A172 (cell line): ENCODE results near the gene SMPDL3A. TPM values are rescaled to one million over a fixed set of nuclear protein-coding genes. Genes with fewer than 3 reads are reported as not detected.
"Not testable (repeated sequence)": the region's sequence is repeated elsewhere in the genome, so short reads cannot be mapped to it uniquely, and the experiment has no call there.

Experiments used
- DNase-seq: peaks from one replicate; pipeline ENCODE4 v3.0.0-alpha.2; 2015; ENCODE audit warnings: low spot score
- total RNA-seq: library from RNA; depleted of rRNA; stranded (reverse); fragments of >200 nt; shearing (Covaris generic); gene quantifications from 2 replicates; pipeline ENCODE4 v1.2.3, GENCODE V29; 2014; rRNA removed

SMPDL3A gene
- total RNA-seq: 5.3 and 6.3 TPM in 2 replicates

GRCh38 chr6:122789182-122790027, at the start of gene SMPDL3A:
TSS of gene SMPDL3A (plus strand) at chr6:122789258. CDS start at chr6:122789347, 89 bp downstream.
- DNase-seq: peak; percentile 65

- DNase-seq: no peak
Observed at GRCh38 chr6:122740091-122740490, 49.0 kb upstream of the SMPDL3A start.

GRCh38 chr6:122740936-122741335, 48.1 kb upstream of the SMPDL3A start:
- DNase-seq: no peak

- not testable (repeated sequence) for DNase-seq
Observed at GRCh38 chr6:122744247-122744646, 44.8 kb upstream of the SMPDL3A start.

- DNase-seq: not testable (repeated sequence)
Observed at GRCh38 chr6:122744856-122745255, 44.2 kb upstream of the SMPDL3A start.

GRCh38 chr6:122746688-122747087, 42.4 kb upstream of the SMPDL3A start:
- no peak for DNase-seq

- no peak for DNase-seq
Observed at GRCh38 chr6:122747573-122747972, 41.5 kb upstream of the SMPDL3A start.

- not testable (repeated sequence) for DNase-seq
Observed at GRCh38 chr6:122748945-122749344, 40.1 kb upstream of the SMPDL3A start.

GRCh38 chr6:122749451-122750050, 39.5 kb upstream of the SMPDL3A start:
- DNase-seq: no peak

- no peak for DNase-seq
Observed at GRCh38 chr6:122751326-122751725, 37.7 kb upstream of the SMPDL3A start.

GRCh38 chr6:122752459-122752858, 36.6 kb upstream of the SMPDL3A start:
- DNase-seq: no peak

GRCh38 chr6:122753000-122753687, 35.9 kb upstream of the SMPDL3A start:
- no peak for DNase-seq

GRCh38 chr6:122753688-122754056, 35.4 kb upstream of the SMPDL3A start:
- peak; percentile 4 for DNase-seq

- no peak for DNase-seq
Observed at GRCh38 chr6:122754191-122754731, 34.8 kb upstream of the SMPDL3A start.

- DNase-seq: no peak
Observed at GRCh38 chr6:122755901-122756300, 33.2 kb upstream of the SMPDL3A start.

GRCh38 chr6:122758927-122759334, 30.1 kb upstream of the SMPDL3A start:
- DNase-seq: no peak

GRCh38 chr6:122760330-122760729, 28.7 kb upstream of the SMPDL3A start:
- DNase-seq: no peak

GRCh38 chr6:122766256-122766655, 22.8 kb upstream of the SMPDL3A start:
- no peak for DNase-seq

GRCh38 chr6:122770835-122771601, 18.0 kb upstream of the SMPDL3A start:
- DNase-seq: no peak

GRCh38 chr6:122772724-122773415, 16.2 kb upstream of the SMPDL3A start:
- DNase-seq: no peak

- no peak for DNase-seq
Observed at GRCh38 chr6:122775975-122776374, 13.1 kb upstream of the SMPDL3A start.
